ENCODE measurements around the gene MIS18A. TPM values are rescaled to one million over a fixed set of nuclear protein-coding genes. Genes with fewer than 3 reads are reported as not detected.
"Not testable (repeated sequence)": the region's sequence is repeated elsewhere in the genome, so short reads cannot be mapped to it uniquely, and the experiment has no call there.

MIS18A gene
- polyA plus RNA-seq, 1 experiment, result 6.3 TPM

DNA sequence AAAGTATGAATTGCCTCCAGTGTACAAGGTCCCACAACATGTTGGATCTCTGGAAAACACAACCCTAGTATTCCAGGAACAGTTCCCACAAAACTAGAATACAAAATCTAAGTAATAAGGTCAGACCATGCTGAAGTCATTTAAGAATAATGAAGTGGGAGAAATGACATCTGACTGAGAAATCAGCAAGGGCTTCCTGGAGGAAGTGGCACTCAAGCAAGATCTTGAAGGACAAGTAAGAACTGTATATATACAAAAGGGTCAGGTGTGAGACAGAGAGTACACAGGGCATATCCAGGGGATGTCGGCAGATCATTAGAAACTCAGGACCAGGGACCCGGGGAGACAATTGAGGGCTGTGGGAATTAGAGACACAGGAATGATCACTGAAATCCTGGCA, 18.7 kb downstream of the MIS18A start:
- POLR2A ChIA-PET, result no interaction called here
- DNase-seq (ENCODE audit: low read depth, low spot score), result no peak
- no peaks in the 10 kb centered on the region for H3K27me3 ChIP-seq (ENCODE audit: control insufficient read depth, insufficient read depth, low read length)
- CTCF ChIA-PET, result interaction anchor here (1.0 to 4.2 kb wide), 6 partner anchors 13 to 474 kb away, joined by 3 to 98 read pairs (median 14); partner anchors contain the start of gene HUNK
- H3K9me3 ChIP-seq (ENCODE audit: control insufficient read depth, insufficient read depth, low read length), result no peaks in the 10 kb centered on the region; the same call in 1 of the 2 replicates
- no peak overlapping the region for H3K4me3 ChIP-seq (ENCODE audit: low read depth, low read length)
- H3K27ac ChIP-seq (ENCODE audit: low read depth, low read length), result no peak overlapping the region
- TF ChIP-seq, protein P1, sequence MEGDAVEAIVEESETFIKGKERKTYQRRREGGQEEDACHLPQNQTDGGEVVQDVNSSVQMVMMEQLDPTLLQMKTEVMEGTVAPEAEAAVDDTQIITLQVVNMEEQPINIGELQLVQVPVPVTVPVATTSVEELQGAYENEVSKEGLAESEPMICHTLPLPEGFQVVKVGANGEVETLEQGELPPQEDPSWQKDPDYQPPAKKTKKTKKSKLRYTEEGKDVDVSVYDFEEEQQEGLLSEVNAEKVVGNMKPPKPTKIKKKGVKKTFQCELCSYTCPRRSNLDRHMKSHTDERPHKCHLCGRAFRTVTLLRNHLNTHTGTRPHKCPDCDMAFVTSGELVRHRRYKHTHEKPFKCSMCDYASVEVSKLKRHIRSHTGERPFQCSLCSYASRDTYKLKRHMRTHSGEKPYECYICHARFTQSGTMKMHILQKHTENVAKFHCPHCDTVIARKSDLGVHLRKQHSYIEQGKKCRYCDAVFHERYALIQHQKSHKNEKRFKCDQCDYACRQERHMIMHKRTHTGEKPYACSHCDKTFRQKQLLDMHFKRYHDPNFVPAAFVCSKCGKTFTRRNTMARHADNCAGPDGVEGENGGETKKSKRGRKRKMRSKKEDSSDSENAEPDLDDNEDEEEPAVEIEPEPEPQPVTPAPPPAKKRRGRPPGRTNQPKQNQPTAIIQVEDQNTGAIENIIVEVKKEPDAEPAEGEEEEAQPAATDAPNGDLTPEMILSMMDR (IDR thresholded peaks at IDR 0.05; ENCODE audit: low read depth, low read length), result no peak

DNA sequence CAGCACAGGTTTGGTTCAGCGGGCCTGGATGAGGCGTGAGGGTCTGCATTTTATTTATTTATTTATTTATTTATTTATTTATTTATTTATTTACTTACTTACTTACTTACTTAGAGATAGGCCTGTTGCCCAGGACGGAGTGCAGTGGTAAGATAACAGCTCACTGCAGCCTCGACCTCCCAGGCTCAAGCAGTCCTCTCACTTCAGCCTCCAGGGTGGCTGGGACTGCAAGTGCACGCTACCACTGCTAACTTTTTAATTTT, 20.1 kb downstream of the MIS18A start:
- not testable (repeated sequence) for H3K27me3 ChIP-seq (ENCODE audit: control insufficient read depth, insufficient read depth, low read length); H3K4me3 ChIP-seq (ENCODE audit: low read depth, low read length); H3K9me3 ChIP-seq (ENCODE audit: control insufficient read depth, insufficient read depth, low read length); DNase-seq (ENCODE audit: low read depth, low spot score); H3K27ac ChIP-seq (ENCODE audit: low read depth, low read length)
- CTCF ChIA-PET, result interaction anchor here (0.6 to 4.2 kb wide), 16 partner anchors 10 to 521 kb away, joined by 3 to 98 read pairs (median 4); partner anchors contain the start of gene HUNK
- POLR2A ChIA-PET, result interaction anchor here (0.6 kb wide), 1 partner anchor 57 kb away, joined by 3 read pairs; no protein-coding TSS in a partner anchor

DNA sequence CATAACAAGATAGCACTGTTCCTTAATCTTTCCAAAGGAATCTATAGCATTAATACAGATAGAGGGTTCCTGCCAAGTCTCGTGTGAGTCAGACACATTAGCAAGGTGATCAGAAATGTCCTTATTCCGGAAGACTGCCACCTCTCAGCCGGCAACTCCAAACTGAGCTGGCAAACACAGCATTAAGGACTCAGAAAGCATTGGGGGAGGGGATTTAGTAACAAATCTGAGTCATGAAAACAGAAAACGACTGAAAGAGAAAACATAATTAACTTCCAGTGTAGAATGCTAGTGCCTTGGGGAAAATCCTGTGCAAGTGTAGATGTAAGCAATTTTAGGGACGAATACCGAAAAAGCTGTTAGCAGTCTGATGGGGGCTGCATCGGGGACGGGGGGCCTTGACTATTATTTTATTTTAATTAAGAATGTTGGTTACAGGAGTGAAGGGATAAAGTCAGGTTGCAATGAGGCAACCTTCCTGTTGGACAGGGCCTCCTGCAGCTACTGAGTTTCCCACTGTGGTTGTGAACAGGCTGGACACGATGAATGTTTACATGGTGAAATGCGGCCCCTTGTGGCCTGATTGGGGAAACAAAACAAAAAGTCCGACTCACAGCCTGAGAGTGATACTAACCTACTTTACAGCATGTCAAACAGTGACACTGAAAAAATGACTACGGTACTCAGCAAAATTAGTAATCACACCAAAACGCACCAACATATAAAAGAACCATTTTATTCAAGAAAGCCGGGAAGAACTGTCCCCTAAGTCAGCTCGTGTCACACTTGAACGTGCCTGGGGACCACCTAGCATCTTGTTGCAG, 20.7 kb downstream of the MIS18A start:
- ChIA-PET CTCF (interaction anchor here (0.5 to 4.2 kb wide), 31 partner anchors 9 to 543 kb away, joined by 3 to 98 read pairs (median 4); partner anchors contain the start of gene HUNK), POLR2A (interaction anchor here (0.6 kb wide), 1 partner anchor 56 kb away, joined by 3 read pairs; no protein-coding TSS in a partner anchor)
- no peak overlapping the region for H3K27ac ChIP-seq (ENCODE audit: low read depth, low read length)
- peak; percentile 54 for DNase-seq (ENCODE audit: low read depth, low spot score)
- H3K4me3 ChIP-seq (ENCODE audit: low read depth, low read length), result no peak overlapping the region
- H3K27me3 ChIP-seq (ENCODE audit: control insufficient read depth, insufficient read depth, low read length), result no peaks in the 10 kb centered on the region
- TF ChIP-seq, protein P1 (IDR thresholded peaks at IDR 0.05; ENCODE audit: low read depth, low read length), result peak; percentile 86
- H3K9me3 ChIP-seq (ENCODE audit: control insufficient read depth, insufficient read depth, low read length), result no peaks in the 10 kb centered on the region; the same call in 1 of the 2 replicates

DNA sequence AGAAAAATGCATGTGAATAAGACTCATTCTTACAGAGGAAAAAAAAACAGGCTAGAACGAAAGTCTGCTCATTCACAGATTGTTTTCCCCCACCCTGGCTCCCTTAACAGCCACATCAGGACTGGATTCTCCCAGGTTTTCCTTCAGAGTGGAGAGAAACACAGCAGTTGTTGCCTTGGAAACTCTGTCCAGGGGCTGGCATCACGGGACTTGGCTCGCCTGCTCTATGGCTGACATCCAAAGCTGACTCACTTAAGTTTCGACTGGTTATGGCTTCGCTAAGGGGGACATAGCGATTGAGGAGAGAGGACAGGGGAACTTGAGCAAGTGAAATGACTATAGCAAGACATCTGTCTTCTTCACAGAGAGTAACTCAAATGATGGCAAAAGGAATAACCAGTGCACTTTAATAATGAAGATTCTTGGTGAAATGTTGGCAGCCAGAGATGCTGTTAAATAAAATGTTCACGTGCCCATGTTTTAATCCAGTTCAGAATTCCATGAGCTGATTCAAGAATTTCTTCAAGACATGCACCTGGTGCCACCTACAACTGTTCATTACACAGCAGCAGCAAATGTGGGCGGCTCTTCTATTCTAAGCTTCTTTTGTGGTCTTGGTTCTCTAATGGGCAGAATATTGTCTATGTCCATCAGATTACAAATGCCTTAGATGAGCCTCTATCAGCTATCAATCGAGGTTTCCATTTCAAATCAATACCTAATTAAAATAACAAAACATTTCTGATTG, 21.8 kb downstream of the MIS18A start:
- no peaks in the 10 kb centered on the region for H3K27me3 ChIP-seq (ENCODE audit: control insufficient read depth, insufficient read depth, low read length)
- H3K9me3 ChIP-seq (ENCODE audit: control insufficient read depth, insufficient read depth, low read length), result no peaks in the 10 kb centered on the region; the same call in 1 of the 2 replicates
- CTCF ChIA-PET, result interaction anchor here (0.7 to 4.2 kb wide), 10 partner anchors 8 to 542 kb away, joined by 3 to 98 read pairs (median 6); partner anchors contain the start of gene HUNK
- H3K27ac ChIP-seq (ENCODE audit: low read depth, low read length), result no peak overlapping the region
- H3K4me3 ChIP-seq (ENCODE audit: low read depth, low read length), result no peak overlapping the region
- TF ChIP-seq, protein P1 (IDR thresholded peaks at IDR 0.05; ENCODE audit: low read depth, low read length), result no peak
- POLR2A ChIA-PET, result no interaction called here
- DNase-seq (ENCODE audit: low read depth, low spot score), result peak; percentile 78

DNA sequence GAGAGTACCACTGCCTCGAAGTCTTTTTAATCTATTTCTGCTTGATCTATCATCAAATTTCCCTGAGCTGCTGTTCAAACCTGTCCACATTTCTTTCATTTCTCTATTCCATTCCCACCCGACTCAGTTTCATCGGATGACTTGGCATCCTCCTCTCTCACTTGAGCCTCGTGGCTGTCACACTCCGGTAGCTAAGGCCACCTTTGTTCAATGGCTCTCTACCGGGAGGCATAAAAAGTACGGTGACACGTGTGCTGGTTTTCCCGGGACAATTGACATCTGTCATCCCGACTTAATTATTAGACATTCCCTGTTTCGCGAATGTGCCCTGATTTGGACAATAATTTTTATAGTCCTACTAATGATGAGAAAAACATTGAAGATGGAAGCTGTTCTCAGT, 22.6 kb downstream of the MIS18A start:
- ChIA-PET POLR2A (no interaction called here), CTCF (interaction anchor here (0.7 to 4.2 kb wide), 3 partner anchors 132 to 470 kb away, joined by 3 to 98 read pairs (median 73); no protein-coding TSS in a partner anchor)
- H3K27me3 ChIP-seq (ENCODE audit: control insufficient read depth, insufficient read depth, low read length), result no peaks in the 10 kb centered on the region
- H3K9me3 ChIP-seq (ENCODE audit: control insufficient read depth, insufficient read depth, low read length), result no peaks in the 10 kb centered on the region; the same call in 1 of the 2 replicates
- TF ChIP-seq, protein P1 (IDR thresholded peaks at IDR 0.05; ENCODE audit: low read depth, low read length), result no peak
- H3K27ac ChIP-seq (ENCODE audit: low read depth, low read length), result no peak overlapping the region
- DNase-seq (ENCODE audit: low read depth, low spot score), result no peak
- H3K4me3 ChIP-seq (ENCODE audit: low read depth, low read length), result no peak overlapping the region
